GM12801 (cell line): ENCODE data around the gene CENPP.

Source experiments
- CTCF ChIP-seq: IDR thresholded peaks from one replicate; pipeline ENCODE4 v1.5.1; 2011; ENCODE audit warnings: control low read depth; ENCODE audit not compliant: insufficient read length; ENCODE audit errors: extremely low read depth

The CENPP gene

GRCh38 chr9:92298036-92298435, 27.7 kb upstream of the CENPP start:
- TF ChIP-seq CTCF, result no peak

DNA sequence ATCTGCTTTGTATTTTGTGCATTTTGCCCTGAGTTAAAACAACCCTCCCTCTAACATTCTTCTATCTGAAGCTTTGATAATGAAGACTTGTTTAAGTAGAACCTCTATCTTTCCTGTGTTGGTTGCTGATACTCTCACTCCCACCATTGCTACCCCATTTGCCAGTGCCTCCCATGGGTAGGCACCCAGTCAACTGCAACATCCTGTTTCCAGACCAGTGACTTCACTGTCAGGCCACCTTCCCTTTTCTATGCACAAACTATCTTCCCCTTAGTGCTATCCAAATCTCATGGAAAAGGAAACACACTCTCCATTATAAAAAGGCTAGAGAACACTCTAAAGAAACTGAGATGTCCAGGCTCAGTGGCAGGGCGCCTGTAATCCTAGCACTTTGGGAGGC, 26.6 kb upstream of the CENPP start:
- TF ChIP-seq CTCF, result no peak

DNA sequence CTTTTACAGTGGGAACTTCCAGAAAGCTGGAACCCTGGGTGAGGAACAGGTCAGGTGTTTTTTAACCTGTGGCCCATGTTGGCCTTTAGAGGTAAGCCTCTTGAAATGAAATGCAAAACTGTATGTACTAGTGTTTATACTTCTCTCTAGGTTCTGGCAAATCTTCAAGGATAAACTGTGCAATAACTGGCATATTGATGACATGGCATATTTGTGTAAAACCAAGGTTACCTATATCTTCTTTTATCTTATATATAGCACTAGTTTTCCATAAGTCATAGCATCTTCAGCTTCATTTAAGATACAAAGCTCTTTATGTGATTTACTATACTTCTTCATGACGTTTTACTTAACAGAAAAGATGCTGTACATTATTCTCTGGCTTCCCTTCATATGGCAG, 24.8 kb upstream of the CENPP start:
- no peak for TF ChIP-seq CTCF

DNA sequence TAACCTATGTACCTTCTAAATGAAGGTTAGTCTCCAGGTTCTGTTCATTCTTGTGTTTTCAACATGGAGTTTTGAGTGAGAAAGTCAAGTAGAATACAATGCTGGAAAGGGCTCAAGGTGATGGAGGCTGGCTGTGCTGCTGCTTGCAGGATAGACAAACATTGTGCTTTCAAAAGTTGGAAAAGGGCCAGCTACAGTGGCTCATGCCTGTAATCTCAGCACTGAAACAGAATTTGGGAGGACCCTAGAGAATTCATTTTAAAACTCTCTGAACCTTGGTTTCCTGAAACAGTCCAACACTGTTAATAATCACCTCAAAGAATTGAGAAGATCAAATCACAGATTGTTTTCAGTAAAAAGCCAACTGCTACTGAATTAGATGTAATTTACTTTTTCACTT, 16.9 kb upstream of the CENPP start:
- no peak for TF ChIP-seq CTCF

GRCh38 chr9:92310562-92310961, 15.2 kb upstream of the CENPP start:
- no peak for TF ChIP-seq CTCF

GRCh38 chr9:92312887-92313623, 12.7 kb upstream of the CENPP start:
- TF ChIP-seq CTCF, result no peak

DNA sequence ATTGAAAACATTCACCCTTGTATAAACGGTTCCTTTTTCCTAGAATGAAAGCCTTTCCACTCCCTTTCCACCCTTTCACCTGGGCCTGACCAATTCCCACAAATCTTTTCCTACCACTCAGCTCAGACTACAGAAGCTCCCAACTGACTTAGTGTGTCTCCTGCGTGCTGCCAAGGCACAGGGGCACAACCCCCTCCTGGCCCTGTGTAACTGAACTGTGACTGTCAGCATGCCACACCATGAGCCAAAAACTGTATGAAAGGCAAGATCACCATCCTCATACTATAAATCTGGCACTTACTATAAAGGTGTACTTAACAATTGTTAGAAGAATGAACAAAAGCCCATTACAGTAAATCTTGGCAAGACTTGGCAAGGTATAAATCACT, 12.1 kb upstream of the CENPP start:
- no peak for TF ChIP-seq CTCF

DNA sequence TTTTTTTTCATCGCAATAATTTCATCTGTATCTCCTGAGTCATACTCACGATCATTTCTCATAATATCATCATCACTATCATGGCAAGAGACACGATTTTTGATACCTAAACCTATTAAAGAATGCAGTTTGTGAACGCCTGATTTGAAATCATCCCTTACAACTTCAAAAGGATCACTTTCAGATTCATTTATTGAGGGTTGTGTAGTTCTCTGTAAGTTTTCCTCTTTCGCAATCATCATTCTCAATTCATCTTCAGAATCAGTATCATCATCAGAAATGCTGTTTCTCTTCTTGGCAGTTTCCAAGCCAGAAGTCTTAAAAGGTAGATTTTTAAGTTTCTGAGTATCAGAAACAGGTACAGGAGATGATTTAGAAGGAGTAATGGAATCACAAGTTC, 10.3 kb upstream of the CENPP start:
- no peak for TF ChIP-seq CTCF
